ENCODE results near the gene BANP.
"Not testable (repeated sequence)": the region's sequence is repeated elsewhere in the genome, so short reads cannot be mapped to it uniquely, and the experiment has no call there.

BANP gene

GRCh38 chr16:87950765-87951551 is at the start of gene BANP:
BANP (plus strand) TSS chr16:87951434; CDS start chr16:87975116, 23,682 bp downstream.
- FAIRE-seq, result peak; percentile 5

GRCh38 chr16:87904963-87905362 is 46.3 kb upstream of the BANP start:
- DNase-seq (ENCODE audit: low spot score); FAIRE-seq: not testable (repeated sequence)

More at GRCh38 chr16:87950765-87951551, at the start of gene BANP:
- DNase-seq (ENCODE audit: low spot score), result peak; percentile 93

- not testable (repeated sequence) for DNase-seq (ENCODE audit: low spot score); FAIRE-seq
Measured at GRCh38 chr16:87905521-87905920, 45.7 kb upstream of the BANP start.

GRCh38 chr16:87908101-87908500 is 43.1 kb upstream of the BANP start:
- not testable (repeated sequence) for DNase-seq (ENCODE audit: low spot score); FAIRE-seq

- not testable (repeated sequence) for FAIRE-seq
- peak; percentile 21 for DNase-seq (ENCODE audit: low spot score)
Measured at GRCh38 chr16:87909203-87909935, 41.9 kb upstream of the BANP start.

GRCh38 chr16:87911106-87911763 is 40.0 kb upstream of the BANP start:
- FAIRE-seq, result not testable (repeated sequence)

GRCh38 chr16:87912691-87913090 is 38.5 kb upstream of the BANP start:
- not testable (repeated sequence) for DNase-seq (ENCODE audit: low spot score); FAIRE-seq

More at GRCh38 chr16:87911106-87911763, 40.0 kb upstream of the BANP start:
- not testable (repeated sequence) for DNase-seq (ENCODE audit: low spot score)

GRCh38 chr16:87914021-87914725 is 37.1 kb upstream of the BANP start:
- not testable (repeated sequence) for FAIRE-seq

GRCh38 chr16:87914812-87915211 is 36.4 kb upstream of the BANP start:
- FAIRE-seq (no peak), DNase-seq (ENCODE audit: low spot score) (no peak)

More at GRCh38 chr16:87914021-87914725, 37.1 kb upstream of the BANP start:
- DNase-seq (ENCODE audit: low spot score), result not testable (repeated sequence)

GRCh38 chr16:87917503-87917902 is 33.7 kb upstream of the BANP start:
- DNase-seq (ENCODE audit: low spot score), result no peak
- FAIRE-seq, result no peak

GRCh38 chr16:87918338-87918737 is 32.9 kb upstream of the BANP start:
- no peak for FAIRE-seq
- no peak for DNase-seq (ENCODE audit: low spot score)

- no peak for FAIRE-seq
- no peak for DNase-seq (ENCODE audit: low spot score)
Measured at GRCh38 chr16:87918866-87919680, 32.2 kb upstream of the BANP start.

GRCh38 chr16:87919681-87919994 is 31.6 kb upstream of the BANP start:
- FAIRE-seq (no peak), DNase-seq (ENCODE audit: low spot score) (no peak)

GRCh38 chr16:87921236-87921773 is 29.9 kb upstream of the BANP start:
- DNase-seq (ENCODE audit: low spot score) (no peak), FAIRE-seq (no peak)

GRCh38 chr16:87922250-87922871 is 28.9 kb upstream of the BANP start:
- DNase-seq (ENCODE audit: low spot score), result no peak
- FAIRE-seq, result no peak

- peak; percentile 29 for DNase-seq (ENCODE audit: low spot score)
- FAIRE-seq, result no peak
Measured at GRCh38 chr16:87924041-87924810, 27.0 kb upstream of the BANP start.

- FAIRE-seq (no peak), DNase-seq (ENCODE audit: low spot score) (peak; percentile 57)
Measured at GRCh38 chr16:87924811-87925670, 26.2 kb upstream of the BANP start.
